ENCODE measurements around the gene TMUB2.
"Not testable (repeated sequence)": the region's sequence is repeated elsewhere in the genome, so short reads cannot be mapped to it uniquely, and the experiment has no call there.

TMUB2 gene

DNA sequence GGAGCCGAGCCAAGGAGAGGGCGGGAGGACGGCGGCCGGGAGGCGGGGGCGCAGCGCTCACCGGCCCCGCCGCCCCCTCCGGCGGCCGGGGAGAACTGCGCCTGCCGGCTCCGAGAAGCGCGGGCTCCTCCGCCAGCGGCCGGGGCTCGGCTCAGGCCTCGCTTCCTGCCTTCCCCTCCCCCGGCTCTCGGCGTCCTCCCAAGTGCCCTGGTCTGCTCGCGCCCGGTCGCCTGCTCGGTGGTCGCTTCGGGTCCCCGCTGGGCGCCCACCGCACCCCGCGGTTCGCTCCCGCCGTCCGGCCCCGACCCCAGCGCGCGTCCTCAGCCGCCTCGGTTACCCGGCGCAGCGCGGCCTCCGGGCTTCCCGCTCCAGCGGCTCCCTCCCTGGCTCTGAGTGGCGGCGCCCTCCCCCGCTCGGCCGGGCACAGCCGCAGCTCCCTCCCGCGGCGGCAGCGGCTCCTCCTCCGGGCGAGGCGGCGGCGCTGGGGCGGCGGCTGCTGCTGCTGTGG is 32.4 kb downstream of the TMUB2 start:
- DNase-seq (ENCODE audit: low read depth) = peak; percentile 52

DNA sequence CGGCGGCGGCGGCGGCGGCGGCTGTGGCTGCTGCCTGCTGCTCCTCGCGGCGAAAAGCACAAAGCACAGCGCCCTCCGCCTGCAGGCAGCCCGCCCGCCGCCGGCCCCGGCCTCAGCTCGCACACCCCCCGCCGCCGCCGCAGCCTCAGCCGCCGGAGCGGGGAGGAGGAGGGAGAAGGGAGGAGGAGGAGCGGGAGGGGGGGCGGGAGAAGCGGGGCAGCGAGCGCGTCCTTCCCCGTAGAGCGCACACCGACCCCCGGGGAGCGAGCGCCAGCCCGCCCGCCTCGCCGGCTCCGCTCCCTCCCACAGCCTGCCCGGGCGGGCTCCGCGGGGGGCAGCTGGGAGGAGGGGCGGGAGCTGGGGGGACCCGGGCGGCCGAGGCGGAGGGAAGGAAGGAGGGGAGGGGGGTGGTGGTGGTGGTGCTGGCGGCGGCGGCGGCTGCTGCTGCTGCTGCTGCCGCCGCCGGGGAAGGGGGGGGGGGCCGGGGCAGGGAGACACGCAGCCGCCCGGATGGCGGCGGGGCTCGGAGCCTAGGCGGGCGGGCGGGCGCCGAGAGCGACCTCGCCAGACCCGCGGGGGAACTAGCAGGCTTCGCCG is 32.9 kb downstream of the TMUB2 start, which contains the start of gene UBTF:
Gene UBTF, minus strand, starts transcription at position 60 of the 597 bp plus-strand sequence. CDS start 1,446 bp downstream, outside the sequence.
- DNase-seq (ENCODE audit: low read depth) = peak; percentile 62

DNA sequence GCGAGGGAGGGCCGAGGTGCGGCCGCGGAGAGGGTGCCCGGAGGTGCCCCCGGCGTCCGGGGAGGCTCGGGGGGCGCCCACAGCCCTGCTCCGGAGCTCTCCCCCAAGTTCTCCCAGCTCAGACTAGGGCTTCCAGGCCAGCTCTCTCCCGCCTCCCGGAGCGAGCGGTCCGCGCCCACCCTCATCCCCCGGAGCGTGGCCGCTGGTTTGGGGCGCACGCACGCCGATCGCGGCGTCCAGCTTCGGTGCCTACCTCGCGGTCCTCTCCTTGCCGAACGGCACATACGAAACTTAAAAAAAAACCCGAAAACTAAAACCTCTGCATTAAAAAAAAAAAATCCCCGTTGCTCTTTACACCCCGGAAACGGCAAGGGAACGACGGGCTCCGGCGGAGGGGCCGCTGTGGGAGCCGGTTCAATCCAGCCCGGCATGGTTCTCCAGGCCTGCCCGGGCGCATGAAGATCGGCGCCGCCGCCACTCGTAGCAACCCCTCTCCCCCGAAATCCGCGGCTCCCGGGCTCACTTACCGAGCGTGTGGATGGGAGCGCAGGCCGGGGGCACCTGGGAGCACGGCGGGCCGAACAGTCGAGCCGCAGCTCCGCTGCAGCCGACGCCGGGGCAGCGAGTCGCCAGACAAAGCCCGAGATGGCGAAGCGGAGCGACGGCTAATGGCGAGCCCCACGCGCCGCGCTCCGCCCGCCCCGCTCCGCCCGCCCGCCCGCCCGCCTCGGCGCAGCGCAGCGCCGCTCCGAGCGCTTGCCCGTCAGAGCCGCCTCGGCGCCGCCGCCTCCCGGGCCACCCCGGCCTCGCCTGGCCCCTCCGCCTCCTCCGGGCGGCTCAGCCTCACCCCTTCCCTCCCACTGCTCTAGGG is 33.7 kb downstream of the TMUB2 start:
- DNase-seq (ENCODE audit: low read depth) = peak; percentile 39

DNA sequence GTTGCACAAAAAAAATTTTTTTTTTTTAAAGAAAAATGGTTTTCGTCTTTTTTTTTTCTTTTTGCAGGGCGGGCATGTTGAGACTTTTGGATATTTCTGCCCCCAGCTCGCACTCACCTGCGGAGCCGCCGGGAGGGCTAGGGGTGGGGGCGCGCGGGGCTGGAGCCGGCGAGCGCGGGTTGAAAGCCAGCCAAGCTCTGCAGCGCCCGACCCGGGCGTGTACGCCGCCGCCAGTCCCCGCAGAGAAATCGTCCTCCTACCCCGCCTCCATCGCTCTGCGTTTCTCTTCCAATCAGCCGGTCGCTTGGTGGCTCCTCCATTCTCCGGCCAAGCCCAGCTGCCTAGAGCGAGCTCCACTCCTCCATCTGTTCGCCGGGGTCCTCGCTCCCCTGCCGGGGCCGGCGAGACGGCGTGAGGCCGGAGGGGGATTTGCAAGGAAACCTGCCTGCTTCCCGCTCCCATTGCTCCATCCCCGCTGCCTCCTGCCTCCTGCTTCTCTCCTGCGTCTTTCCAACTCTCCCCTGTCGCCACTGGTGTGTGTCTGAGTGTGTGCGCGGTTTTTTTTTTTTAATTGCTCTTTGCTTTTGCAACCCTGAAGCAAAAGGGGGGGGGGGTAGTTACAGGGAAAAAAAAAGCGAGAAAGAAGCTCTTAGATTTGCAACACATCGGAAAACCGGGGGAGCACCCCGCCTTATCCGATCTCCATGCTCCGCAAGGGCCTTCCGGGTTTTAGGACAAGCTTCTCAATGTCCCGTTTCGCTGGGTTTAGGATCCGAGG is 34.5 kb downstream of the TMUB2 start:
- peak; percentile 42 for DNase-seq (ENCODE audit: low read depth)

DNA sequence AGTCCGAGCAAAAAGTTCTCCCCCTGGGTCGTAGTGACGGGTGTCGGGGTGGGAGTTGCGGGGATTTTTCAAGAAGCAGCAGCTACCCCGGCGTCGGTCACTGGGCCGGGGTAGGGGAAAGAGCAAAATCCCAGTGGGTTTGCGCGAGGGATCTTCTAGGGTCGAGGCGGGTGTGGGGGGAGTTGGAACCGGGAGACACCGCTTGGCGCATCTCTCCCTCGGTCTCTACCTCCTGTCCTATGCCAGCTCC is 35.0 kb downstream of the TMUB2 start:
- no peak for DNase-seq (ENCODE audit: low read depth)

DNA sequence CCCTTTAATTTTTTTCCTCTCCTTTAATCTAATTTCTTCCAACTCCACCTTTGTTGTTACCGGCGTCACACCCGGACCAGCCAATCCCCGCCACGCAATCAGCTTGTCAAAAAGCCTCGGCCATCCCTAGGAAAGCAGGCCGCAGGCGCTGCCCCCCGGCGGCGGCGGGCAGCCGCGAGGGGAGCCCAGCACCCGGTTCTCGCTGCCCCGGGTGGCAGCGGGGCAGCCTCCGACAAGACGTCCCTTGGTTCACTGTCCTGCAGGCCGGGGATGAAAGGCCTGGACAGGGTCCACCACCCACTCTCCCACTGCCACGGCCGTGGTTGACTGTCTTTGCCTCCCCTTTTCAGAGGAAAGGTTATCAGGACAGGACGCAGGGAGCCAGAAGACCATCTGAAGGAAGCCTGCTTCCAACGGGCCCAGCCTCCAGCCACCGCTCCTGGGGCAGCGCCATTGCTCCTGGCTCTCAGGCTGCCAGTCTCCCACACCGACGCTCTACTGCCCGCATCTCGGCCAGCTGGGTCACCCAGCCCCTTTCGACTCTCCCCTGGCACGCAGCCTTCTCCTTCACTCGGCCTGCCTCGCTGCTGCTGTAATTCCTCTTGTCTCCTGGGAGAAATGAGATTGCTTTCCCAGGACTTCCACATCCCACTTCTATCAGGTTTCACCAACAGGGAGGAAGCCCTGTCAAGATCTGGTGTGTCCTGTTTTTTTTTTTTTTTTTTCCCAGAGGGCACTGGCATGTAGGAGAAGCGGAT is 35.5 kb downstream of the TMUB2 start:
- no peak for DNase-seq (ENCODE audit: low read depth)

DNA sequence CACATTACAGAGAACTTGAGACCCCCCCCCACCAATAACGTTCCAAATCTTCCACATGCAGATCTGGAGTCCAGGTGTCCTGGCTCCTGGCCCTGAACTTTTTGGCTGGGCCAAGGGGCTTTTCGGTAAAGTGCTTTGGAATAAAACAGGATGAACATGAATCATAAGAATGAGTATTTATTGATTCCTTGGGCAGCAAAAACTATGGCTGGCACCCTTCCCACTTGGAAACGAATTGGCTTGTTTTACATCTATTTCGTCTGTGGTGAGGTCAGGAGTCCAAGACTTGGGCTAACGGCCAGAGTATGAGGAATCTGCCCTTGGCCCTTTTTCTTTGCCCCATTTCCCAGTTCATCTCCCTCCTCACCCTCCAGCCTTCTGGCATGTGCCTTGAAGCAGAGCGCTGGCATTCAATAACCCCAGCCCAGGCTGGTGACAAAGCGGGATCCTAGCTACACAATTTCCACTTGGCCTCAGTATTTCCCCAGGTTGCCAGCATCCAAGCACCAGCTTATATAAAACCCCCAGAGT is 36.8 kb downstream of the TMUB2 start:
- no peak for DNase-seq (ENCODE audit: low read depth)

DNA sequence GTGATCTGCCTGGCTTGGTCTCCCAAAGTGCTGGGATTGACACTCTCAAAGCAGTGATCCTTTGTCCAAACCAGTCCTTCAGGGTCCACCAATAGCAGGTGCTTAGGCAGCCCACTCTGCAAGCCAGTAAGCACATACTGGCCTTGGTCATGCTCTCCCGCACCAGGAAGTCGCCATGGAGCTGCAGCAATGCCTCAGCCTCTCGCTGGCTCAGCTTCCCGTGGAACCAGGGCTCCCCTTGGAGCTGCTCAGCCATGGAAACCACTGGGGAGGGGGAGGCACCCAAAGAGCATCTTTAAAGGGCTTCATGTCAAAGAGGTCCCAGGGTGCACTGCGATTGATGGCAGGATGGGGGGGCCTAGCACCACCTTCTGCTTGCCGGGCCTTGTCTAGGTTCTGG is 42.3 kb downstream of the TMUB2 start:
- DNase-seq (ENCODE audit: low read depth) = no peak

DNA sequence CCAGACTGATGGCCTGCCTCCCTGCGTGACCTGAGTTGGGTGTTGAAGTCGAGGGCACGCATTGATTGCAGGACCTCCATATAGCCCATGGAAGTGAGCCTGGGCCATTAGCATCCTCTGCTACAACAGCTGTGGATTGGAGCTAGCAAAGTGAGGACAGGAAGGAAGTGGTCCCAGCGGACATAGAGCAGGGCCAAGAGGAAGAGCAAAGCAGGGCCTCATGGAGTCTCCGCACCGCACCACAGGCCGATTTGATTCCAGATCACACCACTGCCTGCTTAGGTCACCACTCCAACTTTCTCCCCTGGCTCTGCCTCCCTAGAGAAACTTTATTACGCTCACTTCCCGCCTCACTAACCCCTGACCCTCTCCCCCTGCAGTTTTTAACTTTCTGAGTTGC is 43.4 kb downstream of the TMUB2 start:
- DNase-seq (ENCODE audit: low read depth) = no peak

DNA sequence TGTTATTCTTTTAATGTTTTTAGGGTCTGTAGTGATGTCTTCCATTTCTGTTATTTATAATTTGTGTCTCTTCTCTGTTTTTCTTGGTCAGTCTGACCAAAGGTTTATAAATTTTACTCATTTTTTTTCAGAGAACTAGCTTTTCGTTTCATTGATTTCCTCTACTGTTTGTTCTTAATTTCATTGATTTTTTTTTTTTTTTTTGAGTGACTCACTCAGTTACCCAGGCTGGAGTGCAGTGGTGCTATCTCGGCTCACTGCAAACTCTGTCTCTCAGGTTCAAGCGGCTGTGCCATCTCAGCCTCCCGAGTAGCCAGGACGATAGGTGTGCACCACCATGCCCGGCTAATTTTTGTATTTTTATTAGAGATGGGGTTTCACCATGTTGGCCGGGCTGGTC is 45.3 kb downstream of the TMUB2 start:
- DNase-seq (ENCODE audit: low read depth) = no peak

DNA sequence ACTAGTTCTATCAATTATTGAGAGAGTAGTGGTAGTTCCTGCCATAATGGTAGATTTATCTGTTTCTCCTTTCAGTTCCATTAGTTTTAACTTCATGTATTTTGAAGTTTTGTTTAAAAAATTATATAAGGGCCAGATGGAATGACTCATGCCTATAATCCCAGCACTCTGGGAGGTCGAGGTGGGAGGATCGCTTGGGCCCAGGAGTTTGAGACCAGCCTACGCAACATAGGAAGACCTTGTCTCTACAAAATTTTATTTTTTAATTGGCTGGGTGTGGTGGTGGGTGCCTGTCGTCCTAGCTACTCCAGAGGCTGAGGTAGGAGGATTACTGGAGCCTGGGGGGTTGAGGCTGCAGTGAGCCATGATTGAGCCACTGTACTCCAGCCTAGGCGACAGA is 46.8 kb downstream of the TMUB2 start:
- no peak for DNase-seq (ENCODE audit: low read depth)

DNA sequence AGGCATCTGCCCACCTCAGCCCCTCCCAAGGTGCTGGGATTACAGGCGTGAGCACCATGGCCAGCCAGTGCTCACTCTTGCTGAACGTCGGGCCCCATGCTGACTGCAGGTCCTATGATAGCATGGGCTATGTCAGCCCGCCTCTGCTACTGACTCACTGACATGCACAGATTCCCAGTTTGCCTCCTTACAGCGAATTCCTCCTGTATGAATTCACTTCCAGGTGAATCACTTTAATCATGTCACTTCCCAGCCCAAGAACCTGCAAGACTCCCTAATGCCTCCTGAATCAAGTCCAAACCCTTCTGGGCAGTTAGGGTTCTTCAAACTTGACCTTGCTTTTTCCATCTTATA is 48.8 kb downstream of the TMUB2 start:
- no peak for DNase-seq (ENCODE audit: low read depth)

DNA sequence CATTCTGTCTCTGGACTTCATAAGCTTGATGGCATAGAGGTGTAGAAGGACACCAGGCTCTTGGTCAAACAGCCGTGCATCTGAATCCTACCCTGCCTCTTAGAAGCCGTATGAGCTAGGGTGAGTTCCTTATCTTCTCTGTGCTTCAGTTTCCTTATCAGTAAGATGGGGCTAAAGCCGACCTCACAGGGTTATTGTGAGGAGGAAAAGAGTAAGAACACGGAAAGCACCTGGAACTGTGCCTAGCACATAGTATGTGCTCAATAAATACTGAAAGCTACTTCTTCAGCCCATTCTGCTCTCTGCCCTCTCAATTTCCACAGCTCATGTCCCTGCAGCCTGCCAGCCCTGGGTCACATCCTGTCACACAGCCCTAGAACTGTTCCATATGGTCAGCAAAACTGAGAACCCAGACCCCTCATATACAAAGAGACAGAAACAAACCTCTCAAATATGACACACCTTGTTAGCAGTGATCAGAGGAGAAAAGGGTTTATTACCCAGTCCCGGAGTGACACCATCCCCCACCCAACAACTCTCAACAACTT is 49.7 kb downstream of the TMUB2 start:
- DNase-seq (ENCODE audit: low read depth) = no peak

DNA sequence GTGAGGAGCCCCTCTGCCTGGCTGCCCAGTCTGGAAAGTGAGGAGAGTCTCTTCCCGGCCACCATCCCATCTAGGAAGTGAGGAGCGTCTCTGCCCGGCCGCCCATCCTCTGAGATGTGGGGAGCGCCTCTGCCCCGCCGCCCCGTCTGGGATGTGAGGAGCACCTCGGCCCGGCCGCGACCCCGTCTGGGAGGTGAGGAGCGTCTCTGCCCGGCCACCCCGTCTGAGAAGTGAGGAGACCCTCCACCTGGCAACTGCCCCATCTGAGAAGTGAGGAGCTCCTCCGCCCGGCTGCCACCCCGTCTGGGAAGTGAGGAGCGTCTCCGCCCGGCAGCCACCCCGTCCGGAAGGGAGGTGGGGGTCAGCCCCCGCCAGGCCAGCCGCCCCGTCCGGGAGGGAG is 51.1 kb downstream of the TMUB2 start:
- not testable (repeated sequence) for DNase-seq (ENCODE audit: low read depth)

DNA sequence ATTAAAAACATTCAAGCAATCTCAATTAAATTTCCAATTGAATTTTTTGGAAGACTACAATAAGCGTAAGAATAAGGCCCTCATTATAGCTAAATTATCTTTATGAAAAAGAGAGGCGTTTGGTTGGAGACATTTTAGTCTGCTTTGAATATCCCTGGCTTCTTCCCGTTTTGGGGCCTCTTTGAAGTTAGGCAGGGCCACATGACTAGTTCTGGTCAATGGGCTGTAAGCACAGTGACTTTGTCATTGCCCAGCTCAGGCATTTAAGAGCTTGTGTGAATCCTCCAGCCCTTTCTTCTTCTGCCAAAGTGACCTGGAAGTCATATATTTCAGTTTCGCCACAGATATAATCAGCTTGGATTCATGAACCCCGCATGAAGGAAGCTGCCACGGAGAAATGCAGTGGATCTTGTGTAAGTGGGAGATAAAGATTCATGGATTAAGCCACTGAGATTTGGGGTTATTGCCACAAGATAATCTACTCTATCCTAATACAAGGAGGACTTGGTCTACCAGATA is 54.4 kb downstream of the TMUB2 start:
- DNase-seq (ENCODE audit: low read depth) = no peak

Measured in activated T-cell treated with anti-CD3 and anti-CD28 coated beads for 1 hour (primary cell).